ENCODE measurements around the gene MTUS2. TPM values are rescaled to one million over a fixed set of nuclear protein-coding genes. Genes with fewer than 3 reads are reported as not detected.

MTUS2 gene
- total and polyA plus RNA-seq, 2 of the 8 experiments (the other 6 are each of a cell fraction or from before 2014, with no cell fraction given): 0.18 to 0.80 TPM

DNA sequence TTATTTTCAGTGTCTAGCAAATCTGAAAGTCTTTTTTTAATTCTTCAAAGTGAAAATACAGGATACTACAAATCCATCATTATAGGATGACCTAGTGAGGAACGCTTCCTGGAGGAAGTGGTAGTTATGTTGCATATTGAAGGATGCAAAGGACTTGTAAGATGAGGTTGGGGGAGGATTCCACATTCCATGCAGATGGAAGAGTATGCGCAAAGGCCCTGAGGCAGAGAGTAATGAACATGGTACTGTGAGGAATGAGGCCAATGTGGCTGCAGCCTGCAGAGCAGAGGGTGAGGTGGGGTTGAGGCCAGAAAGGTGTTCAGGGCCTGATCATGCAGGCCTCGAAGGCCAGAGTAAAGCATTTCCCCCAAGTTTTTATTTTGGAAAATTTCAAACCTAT lies 202.8 kb downstream of the MTUS2 start:
- DNase-seq (ENCODE audit: low read depth in 1 of 2, low spot score in 2 of 2) (no peak), FAIRE-seq (no peak)
- TF ChIP-seq CBX5 (IDR thresholded peaks at IDR 0.05; ENCODE audit: low read depth, low read length) (no peak), SIN3A (conservative IDR thresholded peaks at IDR 0.05 in 1 of 2, IDR thresholded peaks at IDR 0.05 in 1 of 2; ENCODE audit: low read depth in 1 of 2, low read length in 2 of 2) (no peak), KDM5A (IDR thresholded peaks at IDR 0.05; ENCODE audit: low read length) (no peak), MAFK (IDR thresholded peaks at IDR 0.05; ENCODE audit: low read depth, low read length) (no peak), ZNF274 (IDR thresholded peaks at IDR 0.05; ENCODE audit: borderline replicate concordance, extremely low read depth, low read length) (no peak), CEBPB (IDR thresholded peaks at IDR 0.05; ENCODE audit: low read depth, low read length) (no peak), SP2 (IDR thresholded peaks at IDR 0.05; ENCODE audit: low read length) (no peak), TAF1 (IDR thresholded peaks at IDR 0.05; ENCODE audit: low read depth, low read length) (no peak), EGR1 (IDR thresholded peaks at IDR 0.05; ENCODE audit: borderline replicate concordance, low read depth, low read length) (no peak), BACH1 (IDR thresholded peaks at IDR 0.05; ENCODE audit: low read length) (no peak)
- TF ChIP-seq, protein P1, sequence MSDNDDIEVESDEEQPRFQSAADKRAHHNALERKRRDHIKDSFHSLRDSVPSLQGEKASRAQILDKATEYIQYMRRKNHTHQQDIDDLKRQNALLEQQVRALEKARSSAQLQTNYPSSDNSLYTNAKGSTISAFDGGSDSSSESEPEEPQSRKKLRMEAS (IDR thresholded peaks at IDR 0.05): no peak
- Histone ChIP-seq H3K56ac (replicated peaks; ENCODE audit: insufficient read length, low read depth, low read length) (no peak overlapping the region), H3K4me2 (ENCODE audit: insufficient read depth in 1 of 2, low read depth in 2 of 2, low read length in 2 of 2) (no peak overlapping the region), H4K20me1 (replicated peaks in 1 of 2; ENCODE audit: control insufficient read depth in 1 of 2, insufficient read depth in 2 of 2, low read length in 2 of 2) (no peaks in the 10 kb centered on the region), H3K36me3 (ENCODE audit: control insufficient read depth in 2 of 4, insufficient read depth in 4 of 4, low read length in 3 of 4) (no peaks in the 10 kb centered on the region), H2BK120ac (replicated peaks; ENCODE audit: low read depth, low read length) (no peak overlapping the region), H4K5ac (ENCODE audit: insufficient read length, low read depth, low read length) (no peak overlapping the region), H3K79me1 (ENCODE audit: low read depth, low read length) (no peaks in the 10 kb centered on the region), H4K8ac (ENCODE audit: extremely low read depth, insufficient read depth, low read length) (no peak overlapping the region), H3K23ac (ENCODE audit: insufficient read length) (no peak overlapping the region), H2BK12ac (ENCODE audit: low read depth, low read length) (no peak overlapping the region), H3K4me3 (ENCODE audit: extremely low read depth in 1 of 4, insufficient read depth in 2 of 4, low read depth in 3 of 4, low read length in 4 of 4) (no peak overlapping the region), H3K4me1 (replicated peaks in 1 of 4; ENCODE audit: control insufficient read depth in 3 of 4, insufficient read depth in 4 of 4, low read length in 3 of 4) (no peaks in the 10 kb centered on the region), H3K79me2 (ENCODE audit: control insufficient read depth in 1 of 2, insufficient read depth in 2 of 2, low read length in 2 of 2) (no peaks in the 10 kb centered on the region), H2AFZ (ENCODE audit: low read length) (no peak overlapping the region), H2BK20ac (ENCODE audit: low read length) (no peak overlapping the region), H2AK5ac (ENCODE audit: low read depth, low read length) (no peak overlapping the region), H3K27me3 (replicated peaks in 1 of 4; ENCODE audit: control insufficient read depth in 3 of 4, extremely low read depth in 1 of 4, insufficient read depth in 3 of 4, low read length in 3 of 4) (no peaks in the 10 kb centered on the region), H3K18ac (ENCODE audit: extremely low read depth, low read length) (no peak overlapping the region), H3K4ac (replicated peaks; ENCODE audit: insufficient read length, low read depth, low read length) (no peak overlapping the region), H3K27ac (ENCODE audit: low read depth, low read length) (no peak overlapping the region), H3K9ac (replicated peaks in 1 of 4; ENCODE audit: extremely low read depth in 1 of 4, low read depth in 3 of 4, low read length in 3 of 4) (no peak overlapping the region), H2BK5ac (ENCODE audit: low read depth, low read length) (no peak overlapping the region), H4K91ac (replicated peaks; ENCODE audit: insufficient read length, low read length) (no peak overlapping the region), H3K23me2 (ENCODE audit: low read depth, low read length) (no peaks in the 10 kb centered on the region), H3K14ac (ENCODE audit: insufficient read length) (no peak overlapping the region), H3K9me3 (ENCODE audit: insufficient read depth in 2 of 2, low read depth in 1 of 2, low read length in 1 of 2) (no peaks in the 10 kb centered on the region), H2BK15ac (ENCODE audit: low read length) (no peak overlapping the region)
- POLR2A ChIA-PET (ENCODE audit: partially characterized antibody): no interaction called here
- CTCF ChIA-PET (ENCODE audit: partially characterized antibody): no interaction called here
- WGBS, 2 experiments (ENCODE audit: extremely low coverage in 1 of 2, insufficient coverage in 1 of 2, insufficient read length in 1 of 2, insufficient replicate concordance in 2 of 2, low coverage in 1 of 2, low lambda C conversion rate in 2 of 2, missing lambda C conversion rate in 1 of 2): 86% methylated on average over 3 of the region's 3 CpGs; no CpG with 5 or more reads in 1 of the 2 experiments
